GM23338 (cell line): ENCODE data around the gene GMPR. TPM values are rescaled to one million over a fixed set of nuclear protein-coding genes. Genes with fewer than 3 reads are reported as not detected.

Experiments
- ATAC-seq: fragments of 200-7000 bp; cut with Tn5 transposase; 3 replicates; pipeline ENCODE4 v1.9.1; 2020
- DNase-seq: peaks from one replicate; pipeline ENCODE4 v3.0.0-alpha.2; 2015; ENCODE audit warnings: low spot score
- H2AFZ ChIP-seq: fragments of 200-600 bp; sonication (generic); 2 replicates; pipeline ENCODE4 v1.8.0; 2016; ENCODE audit warnings: antibody characterized with exemption, mild to moderate bottlenecking, moderate library complexity
- H3F3A ChIP-seq: fragments of 200-600 bp; sonication (generic); replicated peaks from 2 replicates; pipeline ENCODE4 v1.8.0; 2017; ENCODE audit warnings: antibody characterized with exemption, mixed run types, low read depth
- H3K27ac ChIP-seq: fragments of 200-600 bp; sonication (generic); 2 replicates; pipeline ENCODE4 v1.6.1; 2016; ENCODE audit warnings: low read depth
- H3K27me3 ChIP-seq: fragments of 200-600 bp; sonication (generic); 2 replicates; pipeline ENCODE4 v1.8.0; 2016; ENCODE audit warnings: mild to moderate bottlenecking, mixed run types, moderate library complexity; ENCODE audit not compliant: insufficient read depth
- H3K36me3 ChIP-seq: fragments of 200-600 bp; sonication (generic); 2 replicates; pipeline ENCODE4 v1.8.0; 2016; ENCODE audit warnings: mild to moderate bottlenecking; ENCODE audit not compliant: insufficient read depth
- H3K4me1 ChIP-seq: fragments of 200-600 bp; sonication (generic); 2 replicates; pipeline ENCODE4 v1.8.0; 2016; ENCODE audit warnings: mild to moderate bottlenecking, moderate library complexity; ENCODE audit not compliant: insufficient read depth
- H3K4me2 ChIP-seq: fragments of 200-600 bp; sonication (generic); 2 replicates; pipeline ENCODE4 v1.7.1; 2017; ENCODE audit warnings: mixed run types
- H3K4me3 ChIP-seq: fragments of 200-600 bp; sonication (generic); 2 replicates; pipeline ENCODE4 v1.6.1; 2016; ENCODE audit warnings: mixed run types
- H3K79me2 ChIP-seq: fragments of 200-600 bp; sonication (generic); replicated peaks from 2 replicates; pipeline ENCODE4 v1.8.0; 2017; ENCODE audit warnings: mild to moderate bottlenecking; ENCODE audit not compliant: insufficient read depth
- H3K9me2 ChIP-seq: fragments of 200-600 bp; sonication (generic); 2 replicates; pipeline ENCODE4 v1.8.0; 2017; ENCODE audit not compliant: insufficient read depth
- H4K20me1 ChIP-seq: fragments of 200-600 bp; sonication (generic); replicated peaks from 2 replicates; pipeline ENCODE4 v1.8.0; 2017; ENCODE audit warnings: mild to moderate bottlenecking; ENCODE audit not compliant: insufficient read depth
- H3K27ac Mint-ChIP-seq: 2 replicates; pipeline ENCODE4 v1.8.0; 2020; ENCODE audit warnings: inconsistent platforms, mild to moderate bottlenecking, moderate library complexity, mixed read lengths
- H3K27me3 Mint-ChIP-seq: 3 replicates; pipeline ENCODE4 v1.8.0; 2022; ENCODE audit warnings: low read depth, mild to moderate bottlenecking, moderate library complexity, mixed read lengths, inconsistent platforms; ENCODE audit not compliant: insufficient read depth, poor library complexity
- H3K36me3 Mint-ChIP-seq: 3 replicates; pipeline ENCODE4 v1.8.0; 2021; ENCODE audit warnings: low read depth, mild to moderate bottlenecking, inconsistent platforms, moderate library complexity, mixed read lengths
- H3K4me1 Mint-ChIP-seq: 3 replicates; pipeline ENCODE4 v1.8.0; 2020; ENCODE audit warnings: mild to moderate bottlenecking, inconsistent platforms, mixed read lengths
- H3K4me3 Mint-ChIP-seq: 3 replicates; pipeline ENCODE4 v1.8.0; 2021; ENCODE audit warnings: moderate library complexity, mild to moderate bottlenecking, inconsistent platforms, mixed read lengths
- H3K9me3 Mint-ChIP-seq: 3 replicates; pipeline ENCODE4 v1.8.0; 2020; ENCODE audit warnings: moderate library complexity, mild to moderate bottlenecking, inconsistent platforms, mixed read lengths
- CTCF ChIP-seq, 2 experiments: fragments of 200-600 bp in 1 of 2; sonication (generic) in 1 of 2; conservative IDR thresholded peaks; 2 replicates each; pipeline versions ENCODE4 v1.5.1 to v1.6.1; 2016 to 2017; ENCODE audit warnings: antibody characterized with exemption in 2 of 2, low read depth in 2 of 2, mild to moderate bottlenecking in 2 of 2, moderate library complexity in 1 of 2
- ETS1 ChIP-seq: IDR thresholded peaks from 2 replicates; pipeline ENCODE4 v1.6.1; 2016; ENCODE audit warnings: antibody characterized with exemption
- EZH2 ChIP-seq: fragments of 200-600 bp; sonication (generic); IDR thresholded peaks from one replicate; pipeline ENCODE4 v1.8.0; 2017; ENCODE audit warnings: antibody characterized with exemption, mild to moderate bottlenecking, low read depth; ENCODE audit not compliant: unreplicated experiment
- EZH2phosphoT487 ChIP-seq: fragments of 200-600 bp; sonication (generic); IDR thresholded peaks from one replicate; pipeline ENCODE4 v1.8.1; 2018; ENCODE audit warnings: antibody characterized with exemption; ENCODE audit not compliant: unreplicated experiment
- JUNB ChIP-seq: IDR thresholded peaks from one replicate; pipeline ENCODE4 v1.6.1; 2016; ENCODE audit warnings: antibody characterized with exemption; ENCODE audit not compliant: unreplicated experiment
- POLR2AphosphoS5 ChIP-seq: IDR thresholded peaks from 2 replicates; pipeline ENCODE4 v1.6.1; 2016; ENCODE audit warnings: antibody characterized with exemption, low read depth
- REST ChIP-seq: IDR thresholded peaks from one replicate; pipeline ENCODE4 v1.6.1; 2018; ENCODE audit warnings: antibody characterized with exemption; ENCODE audit not compliant: unreplicated experiment
- ZNF114 ChIP-seq: fragments of 250-450 bp; sonication (Bioruptor Pico); IDR thresholded peaks from 2 replicates; pipeline ENCODE4 v1.5.0; 2020; ENCODE audit warnings: mild to moderate bottlenecking, moderate library complexity
- ZNF331 ChIP-seq: fragments of 250-450 bp; sonication (Bioruptor Pico); IDR thresholded peaks from 2 replicates; pipeline ENCODE4 v1.5.0; 2020; ENCODE audit warnings: low read depth, mild to moderate bottlenecking, moderate library complexity
- ZNF462 ChIP-seq: fragments of 250-450 bp; sonication (Bioruptor Pico); IDR thresholded peaks from 2 replicates; pipeline ENCODE4 v1.5.0; 2020; ENCODE audit warnings: mild to moderate bottlenecking, moderate library complexity
- polyA plus RNA-seq: library from polyadenylated mRNA; unstranded; fragments of >200 nt; fragmentation: Nextera tagmentation; extraction: Ambion mirVana; gene quantifications from 2 replicates; pipeline ENCODE4 v1.2.1, GENCODE V29; 2016
- total RNA-seq: library from RNA; depleted of rRNA; stranded (reverse); fragments of >200 nt; shearing (Covaris generic); gene quantifications from 2 replicates; pipeline ENCODE4 v1.2.3, GENCODE V29; 2014

Gene GMPR
- total and polyA plus RNA-seq, 2 experiments from 2014 or later: 0.23 to 0.35 TPM

GRCh38 chr6:16318538-16318937 lies 80.2 kb downstream of the GMPR start:
- H3K4me2 ChIP-seq: no peak overlapping the region
- Mint-ChIP-seq H3K4me1 (peaks cover 23% of the 10 kb centered on the region), H3K27ac (no peak overlapping the region), H3K4me3 (no peak overlapping the region), H3K27me3 (no peaks in the 10 kb centered on the region), H3K9me3 (no peaks in the 10 kb centered on the region), H3K36me3 (no peaks in the 10 kb centered on the region)
- H4K20me1 ChIP-seq: no peaks in the 10 kb centered on the region
- DNase-seq: no peak
- H3K4me1 ChIP-seq: peaks cover 3% of the 10 kb centered on the region; the same call in 1 of the 2 replicates
- H3K27me3 ChIP-seq: no peaks in the 10 kb centered on the region
- no peak overlapping the region for H3K4me3 ChIP-seq
- H3K9me2 ChIP-seq: no peaks in the 10 kb centered on the region
- H3K36me3 ChIP-seq: no peaks in the 10 kb centered on the region
- no peaks in the 10 kb centered on the region for H3F3A ChIP-seq
- TF ChIP-seq ZNF331 (CRISPR knock-in tag) (no peak), ZNF462 (CRISPR knock-in tag) (no peak), EZH2 (no peak), POLR2AphosphoS5 (no peak), JUNB (no peak), REST (no peak), ZNF114 (no peak), ETS1 (no peak), EZH2phosphoT487 (no peak), CTCF (conservative IDR thresholded peaks at IDR 0.05; ENCODE audit: low read depth in 2 of 2) (no peak)
- ATAC-seq: no peak
- no peaks in the 10 kb centered on the region for H3K79me2 ChIP-seq
- H2AFZ ChIP-seq: no peak overlapping the region
- H3K27ac ChIP-seq: no peak overlapping the region
